Gastrocnemius medialis (tissue), 4 donors: ENCODE data around the gene MBNL2.

Source experiments
- CTCF ChIP-seq, 5 experiments: fragments of 450-650 bp in 3 of 5; fragments of 200-600 bp in 2 of 5; sonication (generic) in 2 of 5; IDR thresholded peaks in 4 of 5; conservative IDR thresholded peaks in 1 of 5; 1 replicate in 4 of 5; 2 replicates in 1 of 5; pipeline ENCODE4 v1.5.1; 2016 to 2019; ENCODE audit warnings: antibody characterized with exemption in 5 of 5, mild to moderate bottlenecking in 3 of 5, moderate library complexity in 3 of 5
- POLR2A ChIP-seq, 2 donors: fragments of 450-650 bp; IDR thresholded peaks; one replicate each; pipeline ENCODE4 v1.6.1; 2017; ENCODE audit warnings: antibody characterized with exemption in 2 of 2, mild to moderate bottlenecking in 2 of 2, moderate library complexity in 2 of 2

GRCh38 chr13:97356592-97356991 is 134.5 kb downstream of the MBNL2 start:
- TF ChIP-seq CTCF (IDR thresholded peaks at IDR 0.05 in 4 of 5, conservative IDR thresholded peaks at IDR 0.05 in 1 of 5) (no peak), POLR2A (IDR thresholded peaks at IDR 0.05) (no peak)
